ENCODE data around the gene NBAS.

GRCh38 chr2:15222856-15223255, 338.3 kb downstream of the NBAS start:
- TF ChIP-seq POLR2AphosphoS5 (IDR thresholded peaks at IDR 0.05; ENCODE audit: low read depth, low read length) = no peak
- TF ChIP-seq REST (IDR thresholded peaks at IDR 0.05; ENCODE audit: insufficient read depth in 1 of 2, low read depth in 2 of 2, low read length in 2 of 2) = no peak

All from PFSK-1 (cell line).